ENCODE measurements around the gene FRMD4B. TPM values are rescaled to one million over a fixed set of nuclear protein-coding genes. Genes with fewer than 3 reads are reported as not detected.

Gene FRMD4B
- total RNA-seq, 1 donor from 2014 or later, result 53.5 TPM

DNA sequence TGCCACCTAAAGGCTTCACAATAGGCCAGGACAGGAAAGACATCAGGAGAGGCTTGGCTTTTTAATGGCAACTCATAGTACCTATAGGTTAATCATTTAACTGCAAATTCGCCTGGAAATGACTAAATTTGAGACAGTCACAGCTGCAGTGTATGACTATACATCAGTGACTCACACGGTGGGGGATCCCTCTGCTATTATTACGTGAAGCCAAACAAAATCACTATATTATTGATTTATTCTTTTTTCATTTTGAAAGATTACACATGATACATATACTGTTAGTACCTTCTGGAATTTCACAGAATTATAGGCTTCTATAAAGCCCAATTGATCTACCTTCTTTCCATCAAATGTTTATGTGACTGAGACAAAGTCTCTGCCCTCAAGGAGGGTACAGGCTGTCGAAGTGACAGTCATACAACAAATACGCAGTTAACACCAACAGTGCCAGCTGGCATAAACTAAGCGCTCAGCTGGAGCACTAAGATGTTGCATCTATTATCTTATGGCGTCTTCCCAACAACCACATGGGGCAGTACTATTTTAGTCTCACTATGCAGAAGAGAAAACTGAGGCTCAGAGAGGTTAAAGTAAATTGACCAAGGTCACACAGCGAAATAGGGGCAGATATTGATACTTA, 181.5 kb downstream of the FRMD4B start:
- H3K36me3 ChIP-seq, result no peaks in the 10 kb centered on the region
- peaks cover 5% of the 10 kb centered on the region for H3K4me1 ChIP-seq
- intact Hi-C loops (cut with DNase I), result no loop called here
- no peak overlapping the region for H3K27ac ChIP-seq
- no peaks in the 10 kb centered on the region for H3K9me3 ChIP-seq
- no peaks in the 10 kb centered on the region for H3K27me3 ChIP-seq
- no peak overlapping the region for H3K4me3 ChIP-seq
- TF ChIP-seq, protein P1, sequence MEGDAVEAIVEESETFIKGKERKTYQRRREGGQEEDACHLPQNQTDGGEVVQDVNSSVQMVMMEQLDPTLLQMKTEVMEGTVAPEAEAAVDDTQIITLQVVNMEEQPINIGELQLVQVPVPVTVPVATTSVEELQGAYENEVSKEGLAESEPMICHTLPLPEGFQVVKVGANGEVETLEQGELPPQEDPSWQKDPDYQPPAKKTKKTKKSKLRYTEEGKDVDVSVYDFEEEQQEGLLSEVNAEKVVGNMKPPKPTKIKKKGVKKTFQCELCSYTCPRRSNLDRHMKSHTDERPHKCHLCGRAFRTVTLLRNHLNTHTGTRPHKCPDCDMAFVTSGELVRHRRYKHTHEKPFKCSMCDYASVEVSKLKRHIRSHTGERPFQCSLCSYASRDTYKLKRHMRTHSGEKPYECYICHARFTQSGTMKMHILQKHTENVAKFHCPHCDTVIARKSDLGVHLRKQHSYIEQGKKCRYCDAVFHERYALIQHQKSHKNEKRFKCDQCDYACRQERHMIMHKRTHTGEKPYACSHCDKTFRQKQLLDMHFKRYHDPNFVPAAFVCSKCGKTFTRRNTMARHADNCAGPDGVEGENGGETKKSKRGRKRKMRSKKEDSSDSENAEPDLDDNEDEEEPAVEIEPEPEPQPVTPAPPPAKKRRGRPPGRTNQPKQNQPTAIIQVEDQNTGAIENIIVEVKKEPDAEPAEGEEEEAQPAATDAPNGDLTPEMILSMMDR (IDR thresholded peaks at IDR 0.05), result no peak
- TF ChIP-seq POLR2AphosphoS5 (IDR thresholded peaks at IDR 0.05; ENCODE audit: insufficient read depth in 1 of 2, low read depth in 1 of 2) (no peak), POLR2A (IDR thresholded peaks at IDR 0.05) (no peak)
- no peak for DNase-seq (ENCODE audit: extremely low spot score in 2 of 2)

DNA sequence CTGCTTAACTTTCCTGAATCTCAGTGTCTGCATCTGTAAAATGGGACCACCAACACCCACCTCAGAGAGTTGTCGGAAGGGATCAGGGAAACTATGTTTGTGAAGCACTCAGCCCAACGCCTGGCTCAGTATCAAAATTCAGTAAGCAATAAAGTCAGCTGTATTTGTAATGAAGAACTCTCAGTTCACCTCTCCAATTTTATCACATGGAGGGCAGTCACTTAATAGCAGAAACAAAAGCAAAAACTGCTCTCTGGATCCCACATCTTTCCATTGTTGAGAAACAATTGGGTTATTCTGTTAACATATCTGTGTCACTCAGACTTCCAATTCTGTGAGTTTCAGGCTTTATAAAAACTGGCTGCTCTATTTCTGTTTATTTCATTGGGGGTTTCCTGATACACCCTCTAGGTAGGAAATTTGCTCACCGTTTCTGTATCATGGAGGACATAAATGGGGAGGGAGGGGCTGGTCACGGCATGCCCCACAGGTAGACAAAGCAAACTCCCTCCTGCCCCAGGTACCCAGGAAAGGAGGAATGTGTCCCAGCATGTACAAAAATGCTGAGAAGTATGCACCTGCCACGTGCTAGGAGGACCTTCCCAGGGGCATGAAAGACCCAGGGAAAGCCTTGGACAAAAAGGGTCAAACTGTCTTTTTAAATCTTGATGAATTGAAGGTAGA, 182.1 kb downstream of the FRMD4B start:
- no peak for TF ChIP-seq POLR2A (IDR thresholded peaks at IDR 0.05)
- no peak for TF ChIP-seq POLR2AphosphoS5 (IDR thresholded peaks at IDR 0.05; ENCODE audit: insufficient read depth in 1 of 2, low read depth in 1 of 2)
- TF ChIP-seq, protein P1 (IDR thresholded peaks at IDR 0.05), result no peak
- H3K4me1 ChIP-seq, result peaks cover 5% of the 10 kb centered on the region
- no peak overlapping the region for H3K4me3 ChIP-seq
- intact Hi-C loops (cut with DNase I), result no loop called here
- DNase-seq (ENCODE audit: extremely low spot score in 2 of 2), result no peak
- H3K27ac ChIP-seq, result no peak overlapping the region
- no peaks in the 10 kb centered on the region for H3K27me3 ChIP-seq
- no peaks in the 10 kb centered on the region for H3K36me3 ChIP-seq
- H3K9me3 ChIP-seq, result no peaks in the 10 kb centered on the region

DNA sequence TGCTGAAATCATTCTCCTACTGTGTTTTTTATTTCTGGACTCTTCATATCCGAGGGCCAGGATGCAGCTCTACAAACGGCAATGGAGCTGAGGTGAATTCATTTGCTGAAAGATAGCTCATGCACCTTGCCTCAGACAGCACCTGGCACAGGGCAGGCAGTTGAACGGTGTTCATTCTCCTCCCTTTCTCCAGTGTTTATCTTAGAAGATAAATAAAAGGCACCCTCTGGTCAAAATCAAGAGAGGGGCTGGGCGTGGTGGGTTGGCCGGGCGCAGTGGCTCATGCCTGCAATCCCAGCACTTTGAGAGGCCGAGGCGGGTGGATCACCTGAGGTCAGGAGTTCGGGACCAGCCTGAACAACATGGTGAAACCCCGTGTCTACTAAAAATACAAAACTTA, 184.2 kb downstream of the FRMD4B start:
- Histone ChIP-seq H3K27ac (no peak overlapping the region), H3K9me3 (no peaks in the 10 kb centered on the region), H3K36me3 (peaks cover 0 to 4% of the 10 kb centered on the region in 2 donors), H3K4me1 (peaks cover 5% of the 10 kb centered on the region), H3K27me3 (no peaks in the 10 kb centered on the region), H3K4me3 (no peak overlapping the region)
- intact Hi-C loops (cut with DNase I), result no loop called here
- no peak for DNase-seq (ENCODE audit: extremely low spot score in 2 of 2)
- TF ChIP-seq, protein P1 (IDR thresholded peaks at IDR 0.05), result no peak
- TF ChIP-seq POLR2A (IDR thresholded peaks at IDR 0.05), result no peak
- TF ChIP-seq POLR2AphosphoS5 (IDR thresholded peaks at IDR 0.05; ENCODE audit: insufficient read depth in 1 of 2, low read depth in 1 of 2), result no peak

DNA sequence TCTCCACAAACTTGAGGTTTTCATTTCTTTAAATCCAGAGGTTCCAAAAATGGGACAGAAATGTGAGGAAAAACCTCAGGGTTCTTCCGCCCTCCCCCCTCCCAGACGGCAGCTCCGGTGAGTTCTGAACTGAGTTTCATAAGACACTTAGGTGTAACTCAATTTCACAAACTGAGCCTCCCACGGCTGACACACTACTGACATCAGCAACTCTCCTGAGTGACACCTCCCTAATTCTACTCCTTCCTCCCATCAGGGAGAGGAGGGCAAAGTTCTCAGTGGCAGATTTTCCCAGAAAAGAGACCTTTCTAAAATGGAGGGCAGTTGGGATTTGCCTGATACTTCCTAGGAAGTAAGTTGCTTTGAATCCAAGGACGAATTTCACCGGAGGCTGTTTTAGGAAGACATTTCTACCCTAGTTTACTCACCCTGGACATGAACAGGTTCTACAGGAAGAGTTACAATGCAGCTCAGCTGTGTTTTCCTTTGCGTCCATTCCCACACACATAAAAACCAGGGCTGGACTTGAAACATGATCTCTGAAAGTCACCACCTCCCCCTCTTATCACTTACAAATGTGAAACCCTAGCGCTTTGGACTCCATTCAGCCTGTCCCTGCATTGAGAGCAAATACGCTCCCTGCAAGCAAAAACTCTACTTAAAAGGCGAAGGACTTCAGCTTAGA, 185.4 kb downstream of the FRMD4B start:
- Histone ChIP-seq H3K36me3 (peaks cover 0 to 7% of the 10 kb centered on the region in 2 donors), H3K9me3 (no peaks in the 10 kb centered on the region), H3K27ac (peak overlapping the region; percentile 42), H3K4me1 (peaks cover 5% of the 10 kb centered on the region), H3K4me3 (peak overlapping the region; percentile 33 to 41), H3K27me3 (no peaks in the 10 kb centered on the region)
- intact Hi-C loops (cut with DNase I), result no loop called here
- DNase-seq (ENCODE audit: extremely low spot score in 2 of 2), result no peak
- TF ChIP-seq, protein P1 (IDR thresholded peaks at IDR 0.05), result no peak
- TF ChIP-seq POLR2A (IDR thresholded peaks at IDR 0.05) (no peak), POLR2AphosphoS5 (IDR thresholded peaks at IDR 0.05; ENCODE audit: insufficient read depth in 1 of 2, low read depth in 1 of 2) (no peak)

Data from vagina (tissue), 2 donors.